H9 (cell line): ENCODE data around the gene PACS1. TPM values are rescaled to one million over a fixed set of nuclear protein-coding genes. Genes with fewer than 3 reads are reported as not detected.

Experiments used
- DNase-seq: peaks from one replicate; pipeline ENCODE4 v3.0.0-alpha.2; 2017
- H2AFZ ChIP-seq: one replicate; pipeline ENCODE4 v1.6.1; 2013; ENCODE audit warnings: mild to moderate bottlenecking, low read length, control low read depth, moderate library complexity
- H2AK5ac ChIP-seq: 2 replicates; pipeline ENCODE4 v1.6.1; 2013; ENCODE audit warnings: low read length, control low read depth, mixed read lengths; ENCODE audit not compliant: insufficient read length
- H2BK120ac ChIP-seq: one replicate; pipeline ENCODE4 v1.6.1; 2013; ENCODE audit warnings: low read depth, mild to moderate bottlenecking, low read length, control low read depth, inconsistent platforms; ENCODE audit not compliant: poor library complexity, severe bottlenecking
- H2BK12ac ChIP-seq: 2 replicates; pipeline ENCODE4 v1.6.1; 2013; ENCODE audit warnings: low read length, control low read depth, mixed read lengths, low read depth; ENCODE audit not compliant: insufficient read length
- H2BK15ac ChIP-seq: 2 replicates; pipeline ENCODE4 v1.6.1; 2013; ENCODE audit warnings: low read depth, low read length, control low read depth
- H2BK20ac ChIP-seq: one replicate; pipeline ENCODE4 v1.6.1; 2013; ENCODE audit warnings: low read depth, mild to moderate bottlenecking, low read length, control low read depth, inconsistent platforms; ENCODE audit not compliant: poor library complexity, severe bottlenecking
- H2BK5ac ChIP-seq: 2 replicates; pipeline ENCODE4 v1.6.1; 2013; ENCODE audit warnings: low read length, control low read depth, mixed read lengths; ENCODE audit not compliant: insufficient read length
- H3K14ac ChIP-seq: 2 replicates; pipeline ENCODE4 v1.6.1; 2013; ENCODE audit warnings: low read length, control low read depth; ENCODE audit not compliant: insufficient read depth
- H3K18ac ChIP-seq: 2 replicates; pipeline ENCODE4 v1.6.1; 2013; ENCODE audit warnings: low read depth, mild to moderate bottlenecking, mixed read lengths, low read length, control low read depth; ENCODE audit not compliant: insufficient read length
- H3K23ac ChIP-seq: 2 replicates; pipeline ENCODE4 v1.6.1; 2013; ENCODE audit warnings: low read length, control low read depth, mixed read lengths, low read depth; ENCODE audit not compliant: insufficient read length
- H3K23me2 ChIP-seq: 2 replicates; pipeline ENCODE4 v1.6.1; 2013; ENCODE audit warnings: low read depth, mild to moderate bottlenecking, mixed read lengths, low read length, control low read depth; ENCODE audit not compliant: insufficient read length, poor library complexity, severe bottlenecking
- H3K27ac ChIP-seq: 2 replicates; pipeline ENCODE4 v1.5.1; 2013; ENCODE audit warnings: low read length, control low read depth, mixed read lengths, low read depth; ENCODE audit not compliant: insufficient read length
- H3K27me3 ChIP-seq: 2 replicates; pipeline ENCODE4 v1.6.1; 2013; ENCODE audit warnings: low read length, control low read depth, inconsistent platforms; ENCODE audit not compliant: insufficient read depth
- H3K4ac ChIP-seq: 2 replicates; pipeline ENCODE4 v1.6.1; 2013; ENCODE audit warnings: low read depth, mild to moderate bottlenecking, control low read depth, inconsistent platforms, low read length, moderate library complexity
- H3K4me1 ChIP-seq: 2 replicates; pipeline ENCODE4 v1.6.1; 2013; ENCODE audit warnings: low read length, control low read depth, inconsistent platforms; ENCODE audit not compliant: insufficient read depth
- H3K4me2 ChIP-seq: 2 replicates; pipeline ENCODE4 v1.6.1; 2013; ENCODE audit warnings: low read length, control low read depth, mixed read lengths; ENCODE audit not compliant: insufficient read length, insufficient read depth
- H3K56ac ChIP-seq: 2 replicates; pipeline ENCODE4 v1.6.1; 2013; ENCODE audit warnings: low read depth, mild to moderate bottlenecking, mixed read lengths, low read length, control low read depth; ENCODE audit not compliant: insufficient read length
- H3K79me1 ChIP-seq: 2 replicates; pipeline ENCODE4 v1.6.1; 2013; ENCODE audit warnings: low read depth, mild to moderate bottlenecking, moderate library complexity, low read length, control low read depth, inconsistent platforms; ENCODE audit not compliant: insufficient read depth, poor library complexity, severe bottlenecking
- H3K79me2 ChIP-seq: 2 replicates; pipeline ENCODE4 v1.6.1; 2013; ENCODE audit warnings: low read length, control low read depth, inconsistent platforms; ENCODE audit not compliant: insufficient read depth
- H3K9ac ChIP-seq: 2 replicates; pipeline ENCODE4 v1.6.1; 2013; ENCODE audit warnings: low read length, control low read depth, mixed read lengths; ENCODE audit not compliant: insufficient read length; ENCODE audit errors: extremely low read depth
- H3K9me3 ChIP-seq: one replicate; pipeline ENCODE4 v1.6.1; 2013; ENCODE audit warnings: low read depth, low read length, inconsistent platforms; ENCODE audit not compliant: control insufficient read depth
- H3T11ph ChIP-seq: one replicate; pipeline ENCODE4 v1.6.1; 2013; ENCODE audit warnings: mild to moderate bottlenecking, low read length, control low read depth, inconsistent platforms
- H4K20me1 ChIP-seq: one replicate; pipeline ENCODE4 v1.6.1; 2013; ENCODE audit not compliant: control insufficient read depth, insufficient read length, insufficient read depth
- H4K5ac ChIP-seq: 2 replicates; pipeline ENCODE4 v1.6.1; 2013; ENCODE audit warnings: low read depth, mild to moderate bottlenecking, mixed read lengths, low read length, control low read depth; ENCODE audit not compliant: insufficient read length
- H4K8ac ChIP-seq: replicated peaks from 2 replicates; pipeline ENCODE4 v1.6.1; 2013; ENCODE audit warnings: low read length, control low read depth, mixed read lengths, low read depth; ENCODE audit not compliant: insufficient read length
- H4K91ac ChIP-seq: 2 replicates; pipeline ENCODE4 v1.6.1; 2013; ENCODE audit warnings: low read depth, mild to moderate bottlenecking, moderate library complexity, mixed read lengths, low read length, control low read depth; ENCODE audit not compliant: insufficient read length
- H3K27ac Mint-ChIP-seq, 3 experiments: 2 replicates in 2 of 3; 3 replicates in 1 of 3; pipeline ENCODE4 v1.8.0; 2020 to 2021; ENCODE audit warnings: mixed read lengths in 3 of 3, mild to moderate bottlenecking in 1 of 3, moderate library complexity in 1 of 3
- H3K27me3 Mint-ChIP-seq: 2 replicates; pipeline ENCODE4 v1.8.0; 2021; ENCODE audit warnings: low read depth, mild to moderate bottlenecking, moderate library complexity, mixed read lengths
- H3K36me3 Mint-ChIP-seq, 3 experiments: 2 replicates in 2 of 3; 3 replicates in 1 of 3; pipeline ENCODE4 v1.8.0; 2020 to 2021; ENCODE audit warnings: low read depth in 3 of 3, mixed read lengths in 3 of 3; ENCODE audit not compliant: insufficient read depth in 1 of 3
- H3K4me1 Mint-ChIP-seq, 2 experiments: 2 replicates each; pipeline ENCODE4 v1.8.0; 2020; ENCODE audit warnings: mixed read lengths in 2 of 2
- H3K4me3 Mint-ChIP-seq, 2 experiments: 2 replicates in 1 of 2; 3 replicates in 1 of 2; pipeline ENCODE4 v1.8.0; 2020 to 2021; ENCODE audit warnings: mild to moderate bottlenecking in 2 of 2, mixed read lengths in 2 of 2, moderate library complexity in 1 of 2
- H3K9me3 Mint-ChIP-seq, 2 experiments: 2 replicates in 1 of 2; 3 replicates in 1 of 2; pipeline ENCODE4 v1.8.0; 2020; ENCODE audit warnings: mild to moderate bottlenecking in 2 of 2, mixed read lengths in 2 of 2, moderate library complexity in 1 of 2
- WGBS: extraction: QIAGEN DNeasy Blood & Tissue Kit; methylation state at CpG from one replicate; pipeline ENCODE4 v1.1.7; 2013; ENCODE audit warnings: missing lambda C conversion rate, low lambda C conversion rate, mixed read lengths; ENCODE audit not compliant: insufficient read length; ENCODE audit errors: extremely low coverage; 5-methylcytosine and 5-hydroxymethylcytosine counted together
- total RNA-seq: library from RNA; stranded (reverse); gene quantifications from 2 replicates; pipeline ENCODE4 v1.2.1, GENCODE V29; 2021
- TF ChIP-seq, protein P1 (sequence below): fragments of 200-600 bp; sonication (generic); conservative IDR thresholded peaks from 3 replicates; pipeline ENCODE4 v1.8.0; 2021; ENCODE audit warnings: antibody characterized with exemption, mild to moderate bottlenecking

The PACS1 gene
- total RNA-seq, 1 experiment from 2014 or later, result 35.5 TPM

- DNase-seq, result no peak
- H3K4ac ChIP-seq, result no peak overlapping the region
- H3K27me3 Mint-ChIP-seq, result no peaks in the 10 kb centered on the region
- H3K23ac ChIP-seq, result no peak overlapping the region
- no peak overlapping the region for H3T11ph ChIP-seq
- no peak overlapping the region for H3K9ac ChIP-seq
- no peaks in the 10 kb centered on the region for H3K4me1 ChIP-seq
- no peaks in the 10 kb centered on the region for H3K23me2 ChIP-seq
- no peak overlapping the region for H2BK120ac ChIP-seq
- no peaks in the 10 kb centered on the region for H3K79me2 ChIP-seq
- H3K18ac ChIP-seq, result no peak overlapping the region
- peaks cover 0 to 1% (median 0%) of the 10 kb centered on the region in 3 experiments; a peak in 1 of 7 replicates for H3K36me3 Mint-ChIP-seq
- no peak overlapping the region for H2AFZ ChIP-seq
- H2BK15ac ChIP-seq, result no peak overlapping the region
- WGBS, result no CpG with 5 or more reads among the region's 3 CpGs
- H3K9me3 ChIP-seq, result no peaks in the 10 kb centered on the region
- no peak overlapping the region for H3K27ac Mint-ChIP-seq
- no peaks in the 10 kb centered on the region for H4K20me1 ChIP-seq
- H3K9me3 Mint-ChIP-seq, result no peaks in the 10 kb centered on the region; a peak in 1 of 5 replicates
- no peak overlapping the region for H4K5ac ChIP-seq
- H4K8ac ChIP-seq, result no peak overlapping the region
- peaks cover 0 to 10% of the 10 kb centered on the region in 2 experiments; a peak in 3 of 4 replicates for H3K4me1 Mint-ChIP-seq
- H2AK5ac ChIP-seq, result no peak overlapping the region
- no peak overlapping the region for H4K91ac ChIP-seq
- H3K56ac ChIP-seq, result no peak overlapping the region
- TF ChIP-seq, protein P1, sequence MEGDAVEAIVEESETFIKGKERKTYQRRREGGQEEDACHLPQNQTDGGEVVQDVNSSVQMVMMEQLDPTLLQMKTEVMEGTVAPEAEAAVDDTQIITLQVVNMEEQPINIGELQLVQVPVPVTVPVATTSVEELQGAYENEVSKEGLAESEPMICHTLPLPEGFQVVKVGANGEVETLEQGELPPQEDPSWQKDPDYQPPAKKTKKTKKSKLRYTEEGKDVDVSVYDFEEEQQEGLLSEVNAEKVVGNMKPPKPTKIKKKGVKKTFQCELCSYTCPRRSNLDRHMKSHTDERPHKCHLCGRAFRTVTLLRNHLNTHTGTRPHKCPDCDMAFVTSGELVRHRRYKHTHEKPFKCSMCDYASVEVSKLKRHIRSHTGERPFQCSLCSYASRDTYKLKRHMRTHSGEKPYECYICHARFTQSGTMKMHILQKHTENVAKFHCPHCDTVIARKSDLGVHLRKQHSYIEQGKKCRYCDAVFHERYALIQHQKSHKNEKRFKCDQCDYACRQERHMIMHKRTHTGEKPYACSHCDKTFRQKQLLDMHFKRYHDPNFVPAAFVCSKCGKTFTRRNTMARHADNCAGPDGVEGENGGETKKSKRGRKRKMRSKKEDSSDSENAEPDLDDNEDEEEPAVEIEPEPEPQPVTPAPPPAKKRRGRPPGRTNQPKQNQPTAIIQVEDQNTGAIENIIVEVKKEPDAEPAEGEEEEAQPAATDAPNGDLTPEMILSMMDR, result no peak
- H3K27me3 ChIP-seq, result no peaks in the 10 kb centered on the region
- H3K4me2 ChIP-seq, result no peak overlapping the region
- H2BK12ac ChIP-seq, result no peak overlapping the region
- H2BK5ac ChIP-seq, result no peak overlapping the region
- no peak overlapping the region for H2BK20ac ChIP-seq
- H3K4me3 Mint-ChIP-seq, result no peak overlapping the region
- H3K79me1 ChIP-seq, result no peaks in the 10 kb centered on the region
- no peak overlapping the region for H3K27ac ChIP-seq
- no peak overlapping the region for H3K14ac ChIP-seq
Measured at GRCh38 chr11:66188580-66188979, 118.5 kb downstream of the PACS1 start.
